CD4-positive, alpha-beta T cell treated with Interleukin-6 for 4 hours (primary cell): ENCODE results near the gene CER1.
A peak's percentile ranks its signal among the peaks of the same experiment; 100 is the strongest.
"Not testable (repeated sequence)": the region's sequence is repeated elsewhere in the genome, so short reads cannot be mapped to it uniquely, and the experiment has no call there.

Experiments used
- DNase-seq: peaks from one replicate; pipeline ENCODE4 v3.0.0-alpha.2; 2020; ENCODE audit warnings: mixed read lengths

Gene CER1

GRCh38 chr9:14713187-14713767, 9.3 kb downstream of the CER1 start:
- no peak for DNase-seq

- no peak for DNase-seq
Measured at GRCh38 chr9:14710804-14711203, 11.7 kb downstream of the CER1 start.

- DNase-seq = no peak
Measured at GRCh38 chr9:14706530-14707140, 15.9 kb downstream of the CER1 start.

GRCh38 chr9:14705079-14705478, 17.5 kb downstream of the CER1 start:
- no peak for DNase-seq

GRCh38 chr9:14704281-14704680, 18.3 kb downstream of the CER1 start:
- no peak for DNase-seq

- no peak for DNase-seq
Measured at GRCh38 chr9:14702200-14702720, 20.3 kb downstream of the CER1 start.

GRCh38 chr9:14693251-14693861, 29.2 kb downstream of the CER1 start, which contains the start of gene ZDHHC21:
ZDHHC21 (minus strand) TSS chr9:14693432; CDS start chr9:14674340, 19,092 bp downstream.
- peak; percentile 65 for DNase-seq

- DNase-seq = no peak
Measured at GRCh38 chr9:14692470-14693250, 29.9 kb downstream of the CER1 start.

GRCh38 chr9:14690948-14691730, 31.4 kb downstream of the CER1 start:
- no peak for DNase-seq

- DNase-seq = no peak
Measured at GRCh38 chr9:14687042-14687719, 35.4 kb downstream of the CER1 start.

- no peak for DNase-seq
Measured at GRCh38 chr9:14686168-14686567, 36.4 kb downstream of the CER1 start.

GRCh38 chr9:14682616-14683015, 39.9 kb downstream of the CER1 start:
- not testable (repeated sequence) for DNase-seq

- no peak for DNase-seq
Measured at GRCh38 chr9:14678776-14679175, 43.8 kb downstream of the CER1 start.

- no peak for DNase-seq
Measured at GRCh38 chr9:14677872-14678271, 44.7 kb downstream of the CER1 start.

GRCh38 chr9:14677396-14677795, 45.1 kb downstream of the CER1 start:
- DNase-seq = no peak

- DNase-seq = no peak
Measured at GRCh38 chr9:14674630-14675029, 47.9 kb downstream of the CER1 start.

GRCh38 chr9:14671377-14671776, 51.2 kb downstream of the CER1 start:
- DNase-seq = no peak

- DNase-seq = no peak
Measured at GRCh38 chr9:14670718-14671117, 51.8 kb downstream of the CER1 start.
